ENCODE results near the gene KLK15. TPM values are rescaled to one million over a fixed set of nuclear protein-coding genes. Genes with fewer than 3 reads are reported as not detected.

The KLK15 gene
- total RNA-seq, 4 donors from 2014 or later: not detected

- no peaks in the 10 kb centered on the region for H3K27me3 ChIP-seq
- no peaks in the 10 kb centered on the region for H3K9me3 ChIP-seq
- peak overlapping the region; percentile 40 to 69 (median 64) for H3K27ac ChIP-seq
- TF ChIP-seq, protein P1, sequence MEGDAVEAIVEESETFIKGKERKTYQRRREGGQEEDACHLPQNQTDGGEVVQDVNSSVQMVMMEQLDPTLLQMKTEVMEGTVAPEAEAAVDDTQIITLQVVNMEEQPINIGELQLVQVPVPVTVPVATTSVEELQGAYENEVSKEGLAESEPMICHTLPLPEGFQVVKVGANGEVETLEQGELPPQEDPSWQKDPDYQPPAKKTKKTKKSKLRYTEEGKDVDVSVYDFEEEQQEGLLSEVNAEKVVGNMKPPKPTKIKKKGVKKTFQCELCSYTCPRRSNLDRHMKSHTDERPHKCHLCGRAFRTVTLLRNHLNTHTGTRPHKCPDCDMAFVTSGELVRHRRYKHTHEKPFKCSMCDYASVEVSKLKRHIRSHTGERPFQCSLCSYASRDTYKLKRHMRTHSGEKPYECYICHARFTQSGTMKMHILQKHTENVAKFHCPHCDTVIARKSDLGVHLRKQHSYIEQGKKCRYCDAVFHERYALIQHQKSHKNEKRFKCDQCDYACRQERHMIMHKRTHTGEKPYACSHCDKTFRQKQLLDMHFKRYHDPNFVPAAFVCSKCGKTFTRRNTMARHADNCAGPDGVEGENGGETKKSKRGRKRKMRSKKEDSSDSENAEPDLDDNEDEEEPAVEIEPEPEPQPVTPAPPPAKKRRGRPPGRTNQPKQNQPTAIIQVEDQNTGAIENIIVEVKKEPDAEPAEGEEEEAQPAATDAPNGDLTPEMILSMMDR (IDR thresholded peaks at IDR 0.05): no peak
- no peak for TF ChIP-seq POLR2A (IDR thresholded peaks at IDR 0.05)
- H3K4me3 ChIP-seq: peak overlapping the region; percentile 3 to 44 (median 25)
- no peak for DNase-seq
- peaks cover 3 to 22% (median 7%) of the 10 kb centered on the region in 4 donors for H3K4me1 ChIP-seq
- no peaks in the 10 kb centered on the region for H3K36me3 ChIP-seq
Measured at GRCh38 chr19:50819636-50820035, 13.7 kb downstream of the KLK15 start.

- no peaks in the 10 kb centered on the region for H3K27me3 ChIP-seq
- no peak for TF ChIP-seq POLR2A (IDR thresholded peaks at IDR 0.05)
- TF ChIP-seq, protein P1 (IDR thresholded peaks at IDR 0.05): no peak
- peak overlapping the region in 2 of 4 donors; percentile 52 to 71 for H3K27ac ChIP-seq
- H3K9me3 ChIP-seq: no peaks in the 10 kb centered on the region
- DNase-seq: peak in 1 of 3 donors; percentile 42
- peak overlapping the region in 3 of 4 donors; percentile 41 to 55 (median 51) for H3K4me3 ChIP-seq
- H3K36me3 ChIP-seq: no peaks in the 10 kb centered on the region
- H3K4me1 ChIP-seq: peaks cover 3 to 22% (median 7%) of the 10 kb centered on the region in 4 donors
Measured at GRCh38 chr19:50818859-50819472, 14.4 kb downstream of the KLK15 start.

DNA sequence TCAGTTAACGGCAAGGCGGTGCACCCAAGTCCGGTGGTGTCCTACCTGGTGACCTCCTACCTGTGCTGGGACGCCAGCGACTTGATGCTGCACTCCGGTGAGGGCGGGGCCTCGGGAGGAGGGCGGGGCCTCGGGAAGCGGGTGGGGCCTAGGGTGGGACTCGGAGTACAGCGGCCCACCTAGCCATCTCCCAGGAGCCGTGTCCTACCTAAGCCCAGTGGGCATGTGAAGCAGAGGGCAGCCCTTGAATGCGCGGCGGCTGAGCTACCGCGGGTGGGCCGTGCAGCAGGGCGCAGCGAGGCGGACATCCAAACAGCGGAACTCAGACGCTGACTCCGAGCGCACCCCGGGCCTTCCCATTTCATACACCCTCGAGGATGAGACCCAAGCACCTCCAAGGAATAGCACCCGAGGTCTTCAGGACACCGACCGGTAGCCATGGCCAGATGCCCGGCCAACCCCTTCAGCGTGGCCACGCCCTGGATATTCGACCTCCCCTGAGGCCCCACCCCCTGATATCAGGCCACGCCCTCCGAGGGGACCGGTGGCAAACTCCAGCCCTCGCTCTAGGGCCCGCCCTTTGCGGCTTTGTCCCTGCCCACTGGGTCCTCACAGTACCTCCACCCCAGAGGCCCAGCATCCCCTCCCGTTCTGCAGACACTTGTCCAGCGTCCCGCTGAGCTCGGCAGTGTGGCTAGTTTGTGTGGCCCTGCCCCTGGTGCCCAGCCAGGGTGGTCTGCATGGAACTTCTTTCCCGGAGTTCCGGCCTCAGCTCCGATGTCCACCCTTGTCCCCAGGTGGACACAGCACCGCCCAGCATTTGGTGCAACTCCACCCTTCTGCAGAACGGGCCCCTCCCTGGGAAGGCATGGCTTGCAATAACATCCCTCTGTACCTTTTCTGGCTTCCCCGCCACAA lies 15.2 kb downstream of the KLK15 start:
- Histone ChIP-seq H3K4me1 (peaks cover 3 to 22% (median 7%) of the 10 kb centered on the region in 4 donors), H3K27ac (peak overlapping the region in 3 of 4 donors; percentile 52 to 71 (median 57)), H3K4me3 (peak overlapping the region; percentile 41 to 55 (median 46)), H3K9me3 (no peaks in the 10 kb centered on the region), H3K27me3 (no peaks in the 10 kb centered on the region), H3K36me3 (no peaks in the 10 kb centered on the region)
- TF ChIP-seq, protein P1 (IDR thresholded peaks at IDR 0.05): no peak
- TF ChIP-seq POLR2A (IDR thresholded peaks at IDR 0.05): peak; percentile 19 to 31
- DNase-seq: peak; percentile 86 to 90 (median 87)

DNA sequence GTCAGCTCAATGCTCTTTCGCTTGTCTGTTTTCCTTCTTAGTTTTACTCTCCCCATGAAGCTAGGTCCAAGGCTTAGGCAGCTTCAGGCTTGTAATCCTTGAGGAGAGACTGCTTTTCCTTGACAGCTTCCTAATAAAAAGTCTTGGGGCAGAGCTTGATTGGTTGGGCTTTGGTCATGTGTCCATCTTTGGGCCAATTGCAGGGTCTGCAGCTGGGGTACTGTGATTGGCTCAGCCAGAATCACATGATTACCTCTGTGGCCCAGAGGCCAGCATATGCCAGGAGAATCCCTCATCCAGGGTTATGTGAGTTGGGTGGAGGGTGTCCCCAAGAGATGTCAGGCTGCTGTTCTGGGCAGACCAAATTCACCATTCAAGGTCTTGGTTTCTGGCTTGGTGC lies 17.9 kb downstream of the KLK15 start:
- DNase-seq: no peak
- TF ChIP-seq, protein P1 (IDR thresholded peaks at IDR 0.05): no peak
- TF ChIP-seq POLR2A (IDR thresholded peaks at IDR 0.05): no peak
- Histone ChIP-seq H3K36me3 (no peaks in the 10 kb centered on the region), H3K9me3 (no peaks in the 10 kb centered on the region), H3K27ac (no peak overlapping the region), H3K27me3 (no peaks in the 10 kb centered on the region), H3K4me1 (peaks cover 0 to 12% (median 4%) of the 10 kb centered on the region in 4 donors), H3K4me3 (no peak overlapping the region)

- Histone ChIP-seq H3K4me3 (no peak overlapping the region), H3K27me3 (no peaks in the 10 kb centered on the region), H3K4me1 (peaks cover 0 to 12% (median 3%) of the 10 kb centered on the region in 4 donors), H3K27ac (no peak overlapping the region), H3K9me3 (no peaks in the 10 kb centered on the region), H3K36me3 (no peaks in the 10 kb centered on the region)
- DNase-seq: no peak
- TF ChIP-seq, protein P1 (IDR thresholded peaks at IDR 0.05): no peak
- no peak for TF ChIP-seq POLR2A (IDR thresholded peaks at IDR 0.05)
Measured at GRCh38 chr19:50814883-50815282, 18.5 kb downstream of the KLK15 start.
